HG02759 (cell line): ENCODE measurements around the gene CUX1.
"Not testable (repeated sequence)": the region's sequence is repeated elsewhere in the genome, so short reads cannot be mapped to it uniquely, and the experiment has no call there.

Source experiments
- ATAC-seq: cut with Tn5 transposase; IDR thresholded peaks from one replicate; pipeline ENCODE4 v1.9.1; 2021; ENCODE audit warnings: mild to moderate bottlenecking, moderate library complexity; ENCODE audit not compliant: unreplicated experiment

The CUX1 gene

DNA sequence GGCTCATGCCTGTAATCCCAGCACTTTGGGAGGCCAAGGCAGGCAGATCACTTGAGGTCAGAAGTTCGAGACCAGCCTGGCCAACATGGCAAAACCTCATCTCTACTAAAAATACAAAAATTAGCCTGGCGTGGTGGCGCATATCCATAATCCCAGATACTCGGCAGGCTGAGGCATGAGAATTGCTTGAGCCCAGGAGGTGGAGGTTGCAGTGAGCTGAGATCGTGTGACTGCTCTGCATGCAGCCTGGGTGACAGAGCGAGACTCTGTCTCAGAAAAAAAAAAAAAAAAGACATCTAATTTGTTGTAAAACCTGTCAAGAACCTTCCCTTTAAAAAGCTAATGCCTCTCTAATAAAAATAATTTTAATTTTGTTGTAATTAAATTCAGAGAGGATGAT, 5.2 kb downstream of the CUX1 start:
- ATAC-seq: not testable (repeated sequence)

GRCh38 chr7:101823096-101823495, 5.7 kb downstream of the CUX1 start:
- ATAC-seq: no peak

DNA sequence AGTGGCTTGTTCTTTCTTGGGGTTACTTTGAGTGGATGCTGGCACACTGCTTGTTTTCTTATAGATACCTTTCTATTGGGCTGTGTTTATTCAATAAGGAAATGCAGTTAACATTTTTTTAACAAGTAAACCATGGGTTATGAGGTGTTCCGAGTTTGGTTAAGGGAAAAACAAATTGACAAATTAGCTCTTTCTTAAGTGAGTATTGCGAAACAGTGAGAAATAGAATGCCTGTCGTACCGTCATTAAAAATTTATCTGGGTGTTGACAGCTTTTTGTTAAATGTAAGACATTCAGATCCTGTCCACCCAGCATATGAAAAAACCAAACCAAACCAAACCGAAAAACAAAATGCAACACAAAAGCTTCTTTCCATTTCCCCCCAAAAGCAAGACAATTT, 6.2 kb downstream of the CUX1 start:
- ATAC-seq: no peak

- no peak for ATAC-seq
Observed at GRCh38 chr7:101824440-101824839, 7.0 kb downstream of the CUX1 start.

DNA sequence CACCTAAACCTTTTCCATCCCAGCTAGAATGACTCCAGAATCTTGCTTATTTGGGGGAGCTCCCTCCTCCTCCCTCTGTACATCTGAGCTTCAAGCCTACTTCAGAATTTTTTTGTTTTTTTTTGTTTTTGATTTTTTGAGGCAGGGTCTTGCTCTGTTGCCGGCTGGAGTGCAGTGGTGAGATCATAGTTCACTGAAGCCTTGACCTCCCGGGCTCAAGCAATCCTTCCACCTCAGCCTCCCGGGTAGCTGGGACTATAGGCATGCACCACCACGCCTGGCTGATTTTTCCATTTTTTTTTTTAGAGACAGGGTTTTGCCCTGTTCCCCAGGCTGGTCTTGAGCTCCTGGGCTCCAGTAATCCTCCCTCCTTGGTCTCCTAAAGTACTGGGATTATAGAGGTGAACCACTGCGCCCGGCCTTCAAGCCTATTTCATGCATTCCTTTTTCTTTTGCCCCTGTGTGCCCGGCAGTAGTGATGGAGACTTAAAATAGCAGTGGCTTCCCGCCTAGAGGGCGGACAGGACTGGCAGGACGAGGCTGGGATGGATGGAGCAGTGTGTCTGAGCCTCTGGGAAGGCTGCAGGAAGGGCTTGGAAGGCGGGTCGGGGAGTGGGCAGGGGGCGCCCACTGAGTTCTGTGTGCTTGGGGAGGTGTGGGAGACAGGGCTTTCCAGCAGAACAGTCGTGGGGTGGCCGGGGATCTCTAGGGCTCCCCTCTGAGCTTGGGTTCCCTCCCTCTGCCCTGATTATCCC, 8.8 kb downstream of the CUX1 start:
- ATAC-seq: no peak

DNA sequence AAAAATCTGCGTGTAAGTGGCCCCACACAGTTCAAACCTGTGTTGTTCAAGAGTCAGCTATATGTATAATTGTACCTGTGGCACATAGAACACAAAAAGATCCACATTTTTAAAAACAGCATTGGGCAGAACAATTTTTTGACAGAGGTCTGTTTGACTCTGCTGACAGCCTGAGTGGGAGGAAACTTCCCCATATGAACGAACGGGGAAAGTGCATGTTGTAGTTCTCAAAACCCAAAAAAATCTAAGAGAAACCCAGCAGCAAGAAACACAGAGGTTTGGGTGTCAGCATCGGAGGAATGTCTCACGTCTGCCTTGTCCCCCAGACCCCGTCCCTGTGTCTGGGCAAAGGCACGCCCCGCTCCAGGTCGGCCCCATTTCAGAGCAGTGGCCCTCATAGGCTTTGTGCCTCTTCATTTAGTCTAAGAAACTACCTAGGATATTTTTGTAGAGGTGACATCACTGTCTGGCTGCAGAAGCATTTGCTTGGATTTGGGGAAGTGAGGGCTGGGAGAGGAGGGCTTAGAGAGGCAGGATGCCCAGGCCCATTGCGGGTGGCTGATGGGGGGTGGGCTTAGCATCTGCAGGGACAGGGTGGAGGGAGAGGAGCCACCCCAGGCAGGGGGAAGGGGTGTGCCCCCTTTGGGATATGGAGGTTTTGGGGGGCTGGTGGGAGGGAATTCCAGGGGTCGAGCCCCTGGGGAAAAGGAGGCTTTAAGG, 11.0 kb downstream of the CUX1 start:
- ATAC-seq: no peak

DNA sequence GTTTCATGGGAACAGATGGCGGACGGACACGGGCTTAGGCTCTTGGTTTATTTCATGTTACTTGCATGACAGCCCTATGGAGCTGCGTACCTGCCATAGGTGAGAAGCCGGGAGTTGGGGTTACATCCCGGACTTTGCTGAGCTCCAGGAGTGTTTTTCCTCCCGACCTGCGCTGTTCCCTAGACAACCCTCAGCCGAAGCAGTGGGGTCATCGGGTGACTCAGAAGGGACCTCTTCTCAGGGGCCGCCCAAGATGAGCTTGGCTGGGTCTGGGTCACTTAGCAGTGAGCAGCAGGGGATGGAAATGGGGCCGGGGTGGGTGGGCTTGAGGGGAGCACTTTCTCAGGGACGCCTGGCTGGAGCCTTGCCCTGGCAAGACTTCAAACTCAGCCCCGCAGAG, 11.9 kb downstream of the CUX1 start:
- no peak for ATAC-seq

DNA sequence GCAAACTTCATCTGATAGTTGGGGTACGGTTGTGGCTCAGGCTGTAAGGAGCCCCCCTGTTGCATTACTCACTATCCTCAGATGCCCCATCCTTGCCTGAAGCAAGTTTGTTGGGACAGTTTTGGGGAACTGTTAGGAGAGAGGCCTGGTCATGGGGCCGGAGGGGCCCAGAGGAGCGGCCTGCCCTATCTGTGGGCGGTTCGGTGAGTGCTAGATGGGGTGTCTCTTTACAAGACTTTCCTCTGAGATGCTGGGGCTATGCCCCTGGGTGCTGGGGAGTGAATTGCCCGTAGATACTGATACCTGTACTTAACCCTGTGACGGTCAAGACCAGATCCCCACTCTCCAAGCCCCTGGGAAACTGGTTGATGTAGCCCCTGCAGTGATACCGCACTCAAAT, 12.4 kb downstream of the CUX1 start:
- ATAC-seq: no peak

- not testable (repeated sequence) for ATAC-seq
Observed at GRCh38 chr7:101831396-101831795, 14.0 kb downstream of the CUX1 start.

GRCh38 chr7:101832205-101832631, 14.8 kb downstream of the CUX1 start:
- no peak for ATAC-seq

DNA sequence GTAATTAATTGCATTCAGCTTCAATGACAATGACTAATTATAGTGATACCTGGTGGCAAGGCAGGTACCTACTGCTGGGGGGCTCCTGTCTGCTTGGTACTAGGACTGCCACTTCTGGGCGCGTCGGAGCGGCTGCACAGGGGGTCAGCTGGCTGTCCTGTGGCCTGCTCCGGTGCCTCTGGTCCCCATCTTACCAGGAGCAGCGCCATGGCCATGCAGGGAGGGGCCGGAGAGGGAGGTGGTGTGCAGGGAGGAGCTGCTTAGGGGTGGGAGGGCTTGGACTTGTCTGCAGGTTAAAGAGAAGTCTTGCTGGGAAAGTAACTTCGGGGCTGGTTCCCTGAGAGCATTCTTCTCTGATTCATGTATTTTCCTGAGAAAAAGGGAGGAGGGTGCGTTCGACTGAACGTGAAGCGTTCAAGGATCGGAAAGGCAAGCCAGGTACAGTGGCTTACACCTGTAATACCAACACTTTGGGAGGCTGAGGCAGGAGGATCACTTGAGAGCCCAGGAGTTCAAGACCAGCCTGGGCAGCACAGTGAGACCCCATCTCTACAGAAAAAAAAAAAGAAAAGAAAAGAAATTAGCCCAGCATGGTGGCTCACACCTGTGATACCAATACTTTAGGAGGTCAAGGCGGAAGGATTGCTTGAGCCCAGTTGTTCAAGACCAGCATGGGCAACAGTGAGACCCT, 15.4 kb downstream of the CUX1 start:
- ATAC-seq: no peak

DNA sequence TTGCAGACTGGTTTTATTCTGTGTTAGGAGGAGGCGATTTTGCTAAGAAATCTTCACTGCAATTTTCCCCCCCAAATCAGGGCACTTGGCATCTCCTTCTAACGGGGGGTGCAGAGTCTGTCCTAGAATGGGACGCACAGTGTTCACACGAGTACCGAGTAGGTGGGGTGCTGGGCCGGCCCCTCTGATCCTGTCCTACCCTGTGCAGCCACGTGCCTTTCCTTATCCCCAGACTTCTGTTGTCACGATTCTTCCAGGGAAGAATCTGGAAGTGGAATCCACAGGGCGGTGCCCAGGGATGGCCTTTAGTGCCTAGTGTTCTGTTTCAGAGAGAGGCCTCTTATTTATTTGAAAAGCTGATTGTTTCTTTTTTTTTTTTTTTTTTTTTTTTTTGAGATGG, 16.4 kb downstream of the CUX1 start:
- no peak for ATAC-seq

GRCh38 chr7:101835136-101835535, 17.7 kb downstream of the CUX1 start:
- ATAC-seq: no peak

DNA sequence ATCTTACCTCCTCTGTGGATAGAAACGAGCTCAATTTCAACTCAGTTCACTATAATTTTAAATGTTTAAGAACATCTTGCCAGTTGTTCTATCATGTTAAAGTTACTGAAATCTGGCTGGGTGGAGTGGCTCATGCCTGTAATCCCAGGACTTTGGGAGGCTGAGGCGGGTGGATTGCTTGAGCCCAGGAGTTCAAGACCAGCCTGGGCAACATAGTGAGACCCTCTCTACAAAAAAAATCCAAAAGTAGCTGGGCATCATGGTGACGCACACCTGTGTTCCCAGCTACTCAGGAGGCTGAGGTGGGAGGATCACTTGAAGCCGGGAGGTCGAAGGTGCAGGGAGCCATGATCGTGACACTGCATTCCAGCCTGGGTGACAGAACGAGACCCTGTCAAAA, 20.0 kb downstream of the CUX1 start:
- not testable (repeated sequence) for ATAC-seq

GRCh38 chr7:101838837-101839483, 21.5 kb downstream of the CUX1 start:
- no peak for ATAC-seq

DNA sequence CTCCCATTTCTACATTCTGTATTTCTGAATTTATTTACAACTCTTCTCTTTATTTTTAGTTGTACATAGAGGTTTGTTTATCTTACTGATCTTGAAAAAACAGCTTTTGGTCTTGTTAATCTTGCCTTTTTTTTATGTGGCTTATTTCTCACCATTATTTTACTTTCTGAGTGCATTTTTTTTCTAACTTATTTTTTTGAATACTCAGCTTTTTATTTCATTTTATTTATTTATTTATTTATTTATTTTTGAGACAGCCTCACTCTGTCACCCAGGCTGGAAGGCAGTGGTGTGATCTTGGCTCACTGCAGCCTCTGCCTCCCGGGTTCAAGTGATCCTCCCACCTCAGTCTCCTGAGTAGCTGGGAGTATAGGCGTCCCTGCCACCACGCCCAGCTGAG, 23.9 kb downstream of the CUX1 start:
- no peak for ATAC-seq

DNA sequence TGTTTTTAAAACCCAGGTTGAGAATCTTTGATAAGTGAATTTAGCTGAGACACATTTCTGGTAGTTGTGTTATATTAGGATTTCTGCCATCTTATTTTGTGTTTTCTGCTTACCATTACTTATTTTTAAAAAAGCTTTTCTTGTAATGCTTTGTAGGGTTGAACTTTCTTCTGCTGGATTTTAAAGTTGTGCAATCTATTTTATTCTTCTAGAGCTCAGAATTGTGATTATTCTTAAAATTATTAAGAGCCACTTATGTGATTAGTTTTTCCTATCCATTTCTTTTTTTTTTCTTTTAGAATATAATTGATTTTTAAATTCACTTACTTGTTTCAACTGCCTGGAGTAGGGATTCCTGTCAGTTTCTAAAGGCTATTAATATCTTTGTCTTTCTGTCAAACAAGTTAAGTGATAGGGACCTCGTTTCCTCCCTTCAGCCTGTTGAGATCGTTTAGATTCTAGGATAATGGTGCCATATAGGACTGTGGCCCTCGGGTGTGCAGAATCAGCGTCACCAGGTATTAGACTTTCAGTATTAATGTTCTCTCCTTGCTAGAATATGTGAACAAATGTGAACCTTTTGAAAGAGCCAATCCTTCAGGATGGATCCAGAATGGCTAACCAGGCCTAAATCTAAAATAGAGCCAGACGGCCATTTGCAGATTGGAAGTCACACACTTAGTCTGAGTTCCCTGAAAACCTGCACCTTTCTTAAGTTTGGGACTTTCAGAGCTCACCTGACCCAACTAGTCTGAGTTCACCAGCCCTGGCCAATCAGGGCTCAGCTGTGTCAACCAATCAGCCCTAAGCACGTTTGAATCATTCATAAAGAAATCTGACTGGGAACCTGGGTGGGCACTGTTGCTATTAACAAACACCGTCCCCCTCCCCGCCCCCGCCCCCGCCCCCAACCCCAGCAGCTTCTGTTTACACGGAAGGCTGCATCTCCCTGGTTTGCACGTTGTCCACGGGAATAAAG, 26.2 kb downstream of the CUX1 start:
- no peak for ATAC-seq

DNA sequence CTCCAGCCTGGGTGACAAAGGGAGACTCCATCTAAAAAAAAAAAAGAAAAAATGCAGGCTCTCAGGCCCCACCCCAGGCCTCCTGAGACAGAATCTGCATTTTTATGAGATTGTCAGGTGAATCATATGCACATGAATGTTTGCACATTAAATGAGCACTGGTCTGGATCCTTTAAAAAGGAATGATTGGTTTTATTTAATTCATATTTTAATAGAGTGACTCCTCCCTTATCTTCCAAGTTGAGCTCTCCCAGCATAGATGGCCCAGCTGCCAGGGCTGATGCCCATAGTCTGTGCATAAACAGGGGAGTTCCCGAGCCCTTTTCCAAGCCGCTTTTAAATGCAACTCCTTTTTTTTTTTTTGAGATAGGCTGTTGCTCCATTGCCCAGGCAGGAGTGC, 28.5 kb downstream of the CUX1 start:
- no peak for ATAC-seq

DNA sequence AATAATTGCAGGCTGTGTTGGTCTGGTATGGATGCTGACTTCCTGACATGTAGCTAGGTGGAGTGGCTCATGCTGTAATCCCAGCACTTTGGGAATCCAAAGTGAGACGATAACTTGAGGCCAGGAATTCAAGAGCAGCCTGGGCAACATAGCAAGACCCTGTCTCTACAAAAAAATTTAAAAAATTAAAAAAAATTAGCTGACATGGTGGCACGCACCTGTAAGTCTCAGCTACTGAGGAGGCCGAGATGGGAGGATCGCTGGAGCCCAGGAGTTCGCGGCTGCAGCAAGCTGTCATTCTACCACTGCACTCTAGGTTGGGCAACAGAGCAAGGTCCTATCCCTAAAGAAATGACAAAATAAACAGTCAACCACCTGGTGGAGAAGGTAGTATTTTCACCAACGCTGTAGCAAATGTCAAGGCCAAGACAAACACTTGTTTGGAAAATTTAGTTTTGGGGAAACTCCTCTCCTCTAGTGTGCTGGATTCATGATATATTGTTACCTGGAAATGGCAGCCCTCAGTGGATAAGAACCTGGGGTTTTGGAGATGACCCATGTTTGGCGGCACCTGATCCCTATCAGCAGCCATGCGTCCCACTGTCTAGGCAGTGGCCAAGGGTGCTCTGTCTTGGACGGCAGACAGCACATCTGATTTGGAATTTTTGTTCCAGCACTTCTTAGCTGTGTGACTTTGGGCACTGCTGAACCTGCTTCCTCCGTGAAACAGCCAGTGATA, 29.5 kb downstream of the CUX1 start:
- no peak for ATAC-seq
